HUDEP-2 (cell line): Measurements from ENCODE around the gene ZSCAN20.

Experiments
- DNase-seq, 76 experiments: peaks; one replicate each; lab custom pipeline; 2025; ENCODE audit not compliant: unreplicated experiment in 76 of 76; lab: John Stamatoyannopoulos, UW

ZSCAN20 gene

DNA sequence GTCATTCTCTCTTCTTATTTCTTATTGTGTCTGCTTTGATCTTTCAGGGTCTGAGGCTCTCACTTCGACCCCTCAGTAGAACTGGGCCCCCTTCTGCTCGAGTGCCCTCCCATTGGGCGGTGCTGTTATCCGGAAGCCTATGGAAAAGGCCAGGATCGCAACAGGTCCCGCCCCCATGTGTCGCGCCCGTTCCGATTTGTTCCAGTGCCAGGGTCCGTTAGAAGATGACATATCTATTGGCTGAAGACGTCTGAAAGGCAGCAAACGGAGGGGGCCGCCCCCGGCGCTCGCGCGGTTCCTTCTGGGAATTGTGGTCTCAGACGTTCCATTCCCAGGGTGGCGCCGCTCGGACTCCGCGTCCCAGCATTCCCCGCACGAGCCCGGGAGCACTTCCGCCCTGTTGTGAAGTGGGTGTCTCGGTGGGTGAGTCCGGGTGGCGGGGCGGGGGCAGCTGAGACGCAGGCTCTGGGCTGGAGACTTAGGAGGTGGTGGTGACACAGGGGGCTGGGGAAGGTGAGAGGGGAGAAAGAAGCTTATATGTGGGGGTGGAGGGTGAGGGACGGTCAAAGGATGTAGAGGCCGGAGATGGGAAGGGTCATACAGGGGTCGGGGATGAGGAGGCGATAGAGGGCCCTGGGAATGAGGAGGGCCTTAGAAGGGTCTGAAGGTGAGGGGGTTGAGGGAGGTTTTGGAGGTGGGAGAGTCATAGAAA lies at the start of gene ZSCAN20:
Gene ZSCAN20, plus strand, starts transcription at position 377 of the 712 bp plus-strand sequence. CDS start 6,644 bp downstream, outside the sequence.
- DNase-seq: peak in 75 of 76 experiments; percentile 33 to 98 (median 94)

DNA sequence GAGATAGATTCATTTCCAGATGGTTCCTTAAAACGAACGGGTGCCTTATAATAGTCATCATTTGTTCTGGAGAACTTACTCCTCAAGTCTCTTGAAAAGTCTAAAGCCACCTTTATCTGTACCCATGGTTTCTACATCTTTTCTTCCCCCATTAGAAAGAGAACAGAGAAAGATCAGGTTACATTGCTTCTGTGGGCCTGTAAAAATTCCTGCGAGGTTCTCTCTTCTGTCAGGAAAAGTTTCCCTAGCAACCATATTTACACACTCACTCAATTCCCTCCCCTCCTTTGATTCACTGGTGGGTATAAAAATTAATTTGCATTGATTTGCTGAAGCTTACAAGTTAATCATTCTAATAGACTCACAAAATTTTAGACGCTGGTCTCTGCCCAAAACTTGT lies 48.2 kb upstream of the ZSCAN20 start:
- no peak for DNase-seq

DNA sequence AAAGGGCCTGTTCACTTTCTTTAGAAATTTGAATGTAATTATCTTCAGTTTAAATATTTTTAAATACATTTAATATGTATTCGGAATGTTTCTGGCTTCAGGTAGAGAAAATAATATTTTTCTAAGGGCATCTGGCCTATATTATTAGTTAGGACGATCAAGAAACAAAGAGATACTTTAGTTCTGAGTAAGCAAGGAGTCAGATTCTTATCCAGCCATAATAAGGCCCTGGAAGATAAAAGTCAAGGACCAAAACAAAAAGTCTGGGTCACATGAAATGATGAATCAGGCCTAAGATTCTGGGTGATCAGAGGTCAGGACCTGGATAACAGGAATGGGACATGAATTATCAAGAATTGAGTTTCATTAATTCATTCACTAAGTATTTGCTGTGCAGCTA lies 47.8 kb upstream of the ZSCAN20 start:
- no peak for DNase-seq

DNA sequence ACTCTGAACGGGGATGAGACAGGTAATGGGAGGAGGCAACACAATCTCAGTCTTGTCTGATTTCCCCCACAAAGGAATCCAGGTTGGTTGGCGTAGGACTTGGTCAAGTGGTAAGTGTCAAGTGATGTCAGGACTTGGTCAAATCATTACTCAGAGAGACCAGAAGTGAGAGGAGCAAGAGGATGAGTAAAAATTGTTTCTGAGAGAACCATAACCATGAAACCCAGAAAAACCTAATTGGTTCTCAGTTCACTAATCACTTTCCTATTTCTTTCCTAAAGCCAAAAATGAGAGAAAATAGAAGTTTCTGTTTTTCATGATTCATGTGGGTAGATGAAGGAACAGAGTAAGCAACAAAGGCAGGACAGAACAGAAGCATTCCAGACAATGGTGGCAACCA lies 46.5 kb upstream of the ZSCAN20 start:
- DNase-seq: no peak

DNA sequence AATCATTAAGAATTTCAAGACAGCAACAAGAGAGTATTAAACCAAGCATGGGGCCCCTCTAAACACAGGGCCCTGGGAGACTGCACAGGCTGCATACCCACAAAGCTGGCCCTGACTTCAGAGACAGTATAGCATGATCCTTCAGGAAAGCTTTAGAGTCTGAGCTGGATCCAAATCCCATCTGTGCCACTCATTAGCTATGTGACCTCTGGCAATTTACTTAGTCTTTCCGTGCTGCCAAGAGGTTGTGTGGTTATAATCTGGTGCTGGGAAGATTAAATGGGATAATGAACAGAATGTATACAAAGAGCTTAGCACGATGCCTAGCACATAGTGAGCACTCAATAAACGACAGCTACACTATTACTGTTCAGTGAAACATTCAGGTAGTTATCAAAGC lies 45.5 kb upstream of the ZSCAN20 start:
- no peak for DNase-seq

DNA sequence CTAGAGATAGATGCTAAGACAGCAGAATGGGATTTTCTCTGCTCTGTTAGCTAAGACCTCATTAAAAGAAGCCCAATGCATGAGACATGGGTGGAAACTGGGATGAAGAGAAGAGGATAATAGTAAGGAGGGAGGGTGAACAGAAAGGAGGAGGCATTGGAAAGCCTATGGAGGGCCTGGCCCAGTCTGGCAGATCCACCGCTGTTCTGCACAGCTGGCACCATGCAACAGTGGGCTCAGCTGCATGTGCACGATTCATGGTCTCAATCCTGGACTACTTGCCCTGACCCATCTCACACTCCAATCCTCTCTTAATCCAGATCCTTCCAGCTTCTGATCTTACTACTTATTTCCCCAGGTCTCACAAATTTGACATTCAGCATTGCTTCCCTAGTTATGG lies 43.8 kb upstream of the ZSCAN20 start:
- no peak for DNase-seq

DNA sequence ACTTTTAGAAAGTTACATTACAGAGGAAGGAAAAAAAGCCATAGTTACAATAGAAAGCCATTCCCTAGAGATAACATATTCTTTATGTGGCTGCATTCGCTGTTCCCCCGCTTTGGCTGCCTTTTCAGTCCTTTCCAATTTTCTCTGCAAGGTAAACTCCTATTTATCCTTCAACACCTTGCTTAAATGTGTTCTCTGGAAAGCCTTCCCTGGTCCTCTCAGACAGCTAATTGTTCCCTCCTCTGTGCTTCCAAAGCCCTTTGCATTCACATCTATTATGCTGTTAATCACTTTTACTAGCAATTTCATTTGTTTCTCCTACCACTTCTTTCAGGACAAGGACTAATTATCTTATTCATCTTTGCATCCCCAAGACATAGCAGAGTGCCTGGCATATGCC lies 43.1 kb upstream of the ZSCAN20 start:
- DNase-seq: no peak

DNA sequence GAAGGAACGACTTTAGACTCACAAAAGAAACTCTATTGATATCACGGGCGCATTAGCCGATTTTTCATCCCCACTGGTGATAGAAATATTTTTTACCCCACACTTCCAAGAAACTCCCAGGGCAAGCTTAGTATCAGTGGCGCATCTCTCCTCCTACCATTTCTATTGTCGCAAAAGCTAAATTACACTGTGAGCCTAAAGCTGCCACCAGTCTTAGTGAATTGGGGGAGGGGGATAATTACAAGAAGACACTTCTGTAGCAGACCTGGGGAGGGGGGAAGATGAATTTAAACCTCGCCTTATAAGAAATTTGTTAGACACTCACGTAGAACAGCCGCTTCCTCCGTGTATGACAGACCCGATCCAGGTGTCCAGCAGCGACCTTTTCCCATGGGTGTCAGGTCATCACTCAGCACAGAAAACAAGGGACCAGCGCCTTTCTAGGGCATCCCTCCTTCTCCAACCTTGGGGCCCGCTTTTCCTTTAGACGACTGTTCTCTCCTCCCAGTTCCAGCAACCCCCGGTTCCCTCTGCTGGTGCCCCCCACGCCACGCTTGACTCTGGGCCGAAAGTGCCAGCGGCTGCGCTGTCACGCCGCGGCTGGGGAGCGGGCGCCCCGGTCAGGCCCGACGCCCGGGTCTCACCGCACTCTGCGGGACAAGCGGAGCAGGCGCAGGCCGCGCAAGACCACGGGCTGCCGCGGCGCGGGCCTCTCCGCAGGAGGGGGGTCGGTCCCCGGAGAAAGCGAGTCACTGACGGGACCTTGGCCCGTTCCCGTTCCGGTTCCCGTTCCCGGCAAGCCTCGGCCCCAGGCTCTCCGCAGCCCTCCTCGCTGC lies 42.4 kb upstream of the ZSCAN20 start:
- no peak for DNase-seq

DNA sequence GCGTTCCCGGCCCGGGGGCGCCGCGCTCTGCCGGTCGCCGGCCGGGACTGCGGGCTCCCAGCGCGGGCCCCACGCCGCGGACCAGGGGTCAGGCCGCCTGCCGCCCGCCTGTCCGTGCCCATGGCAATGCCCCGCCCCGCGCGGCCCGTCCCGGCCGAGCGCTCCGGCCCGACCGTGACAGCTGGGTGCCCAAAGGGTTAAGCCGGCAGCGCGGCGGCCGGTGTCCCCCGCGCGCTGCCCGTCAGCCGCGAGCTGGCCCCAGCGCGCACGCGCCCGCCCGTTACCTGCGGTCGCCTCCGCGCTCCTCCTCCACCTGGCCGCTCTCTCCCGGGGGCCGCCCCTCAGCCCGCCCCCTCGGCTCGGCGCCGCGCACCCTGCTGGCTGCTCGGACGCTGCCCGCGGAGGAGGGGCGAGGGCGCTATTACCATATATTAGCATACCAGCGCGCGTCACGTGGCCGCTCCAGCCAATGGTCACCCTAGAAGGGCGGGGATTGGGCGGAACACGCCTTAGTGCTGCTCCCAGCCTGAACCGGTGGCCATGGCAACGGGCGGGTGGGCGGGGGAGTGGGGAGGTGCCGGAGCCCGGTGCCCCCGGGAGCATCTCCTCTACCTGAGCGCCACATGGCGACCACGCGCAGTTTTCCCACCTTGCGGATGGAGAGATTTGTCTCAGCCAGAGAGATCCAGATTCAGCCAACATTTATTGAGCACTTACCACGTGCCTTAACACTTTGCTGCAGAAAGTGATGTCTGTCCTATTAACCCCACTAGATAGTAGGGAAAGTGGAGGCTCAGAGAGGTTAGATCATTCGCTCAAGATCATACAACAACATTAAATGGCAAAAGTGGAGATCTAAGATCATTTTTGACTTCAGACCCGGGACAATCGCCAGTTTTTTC lies 41.5 kb upstream of the ZSCAN20 start, which contains the start of gene PHC2:
Gene PHC2, minus strand, starts transcription at position 404 of the 902 bp plus-strand sequence. CDS start 55,556 bp downstream, outside the sequence.
- DNase-seq: peak in 70 of 76 experiments; percentile 2 to 86 (median 68)

DNA sequence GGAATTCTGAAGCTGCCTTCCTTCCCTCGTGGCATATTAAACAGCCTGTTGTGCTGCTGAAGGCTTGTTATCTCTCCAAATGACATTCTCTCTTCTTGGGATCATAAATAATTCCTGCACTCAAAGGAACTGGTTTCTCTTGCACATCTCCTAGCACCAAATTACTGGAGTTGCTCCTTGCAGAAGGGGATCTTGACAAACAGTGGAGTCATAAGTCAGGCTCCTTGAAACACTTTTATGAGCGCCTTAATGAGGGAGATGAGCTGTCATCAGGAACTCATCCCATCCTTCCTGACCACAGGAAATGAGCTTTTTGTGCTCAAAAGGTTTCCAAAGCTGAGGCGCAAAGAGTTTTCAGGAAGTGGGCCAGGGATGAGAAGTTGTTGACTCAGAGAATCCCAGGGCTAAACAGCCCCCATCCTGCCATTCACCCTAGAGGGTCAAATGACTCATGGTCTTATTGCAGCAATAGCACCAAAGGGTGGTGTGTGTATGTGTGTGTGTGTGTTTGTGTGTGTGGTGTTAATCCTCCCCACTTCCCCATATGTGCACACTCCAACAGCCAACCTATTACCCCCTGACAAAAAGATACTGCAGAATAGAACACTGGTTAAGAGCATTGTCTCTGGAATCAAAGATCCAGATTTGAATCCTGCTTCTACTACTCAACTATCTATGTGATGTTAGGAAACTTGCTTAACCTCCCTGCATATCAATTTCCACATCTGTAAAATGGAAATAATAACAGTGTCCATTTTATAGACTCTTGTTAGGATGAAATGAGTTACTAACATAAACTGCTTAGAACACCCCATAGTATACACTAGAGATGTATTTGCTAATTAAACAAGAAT lies 38.7 kb upstream of the ZSCAN20 start:
- no peak for DNase-seq

DNA sequence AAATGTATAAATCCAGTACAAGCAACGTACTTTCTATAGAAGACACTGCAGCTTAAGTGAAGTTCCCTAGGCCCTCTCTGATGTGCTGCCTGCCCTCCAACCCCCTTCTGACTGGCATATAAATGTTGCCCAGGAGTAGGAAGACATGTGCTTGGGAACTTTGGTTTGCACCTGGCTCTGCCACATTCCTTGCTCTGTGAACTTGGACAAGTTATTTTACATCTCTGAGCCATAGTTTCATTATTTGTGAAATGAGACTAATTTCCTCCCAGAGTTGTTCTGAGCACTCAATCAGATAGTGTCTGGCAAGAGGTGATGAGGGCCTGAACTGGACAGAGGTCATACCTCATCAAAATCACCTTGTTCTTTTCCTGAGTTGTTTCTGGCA lies 38.1 kb upstream of the ZSCAN20 start:
- DNase-seq: no peak

DNA sequence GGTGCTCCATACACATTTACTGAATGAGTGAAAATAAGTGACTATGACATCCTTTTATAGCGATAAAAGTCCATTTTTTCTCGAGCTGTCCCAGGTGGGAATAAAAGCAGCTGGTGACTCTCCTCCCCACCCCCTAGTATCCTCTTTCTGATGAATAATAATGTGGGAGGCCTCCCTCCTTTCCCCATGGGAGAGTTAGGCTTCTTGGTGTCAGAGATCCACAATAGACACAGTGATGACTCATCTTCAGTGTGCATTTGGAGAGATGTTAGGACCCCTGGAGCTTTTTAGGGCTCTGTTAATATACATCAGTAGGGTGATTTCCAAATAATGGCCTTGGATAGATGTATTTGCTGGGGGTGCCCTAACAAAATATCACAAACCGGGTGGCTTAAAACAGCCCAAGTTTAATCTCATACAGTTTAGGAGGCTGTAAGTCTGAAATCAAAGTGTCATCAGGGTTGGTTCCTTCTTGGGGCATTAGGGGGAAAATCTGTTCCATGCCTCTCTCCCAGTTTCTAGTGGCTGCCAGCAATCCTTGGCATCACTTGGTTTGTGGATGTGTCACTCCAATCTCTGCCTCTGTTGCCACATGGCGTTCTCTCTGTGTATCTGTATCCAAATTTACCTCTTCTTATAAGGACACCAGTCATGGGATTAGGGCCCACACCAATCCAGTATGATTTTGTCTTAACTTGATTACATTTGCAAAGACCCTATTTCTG lies 37.2 kb upstream of the ZSCAN20 start:
- no peak for DNase-seq

DNA sequence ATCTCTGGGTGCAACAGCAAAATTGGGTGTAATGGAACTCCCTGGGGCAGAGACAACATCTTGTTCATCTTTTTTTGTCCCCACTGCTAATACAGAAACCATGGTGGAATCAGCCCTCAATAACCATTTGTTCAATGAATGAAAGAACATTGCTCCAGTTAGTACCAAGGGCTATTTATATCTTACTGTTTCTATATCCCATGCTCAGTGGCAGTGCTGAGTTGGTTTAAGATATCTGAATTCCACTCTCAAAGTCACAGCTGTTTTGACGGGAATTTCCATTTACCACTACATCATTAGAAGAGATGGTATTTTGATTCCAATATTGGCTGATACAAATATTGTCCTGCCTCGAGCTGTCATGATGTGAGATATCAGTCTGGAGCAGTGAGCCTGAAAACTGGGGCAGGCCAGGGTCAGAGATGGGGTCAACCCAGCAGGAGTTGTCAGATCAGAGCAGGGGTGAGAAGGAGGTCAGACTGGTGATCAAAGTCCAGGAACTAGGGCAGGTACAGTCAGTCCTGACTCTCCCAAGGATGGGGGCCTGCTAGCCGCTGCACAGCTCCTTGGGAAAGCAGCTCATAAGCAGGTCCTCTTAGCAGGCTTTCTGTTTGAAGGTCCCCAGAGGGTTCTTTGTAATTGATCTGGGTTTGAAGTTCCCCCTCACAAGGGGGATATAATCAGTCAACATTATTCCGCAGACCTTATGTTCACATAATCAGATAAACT lies 35.7 kb upstream of the ZSCAN20 start:
- DNase-seq: no peak

DNA sequence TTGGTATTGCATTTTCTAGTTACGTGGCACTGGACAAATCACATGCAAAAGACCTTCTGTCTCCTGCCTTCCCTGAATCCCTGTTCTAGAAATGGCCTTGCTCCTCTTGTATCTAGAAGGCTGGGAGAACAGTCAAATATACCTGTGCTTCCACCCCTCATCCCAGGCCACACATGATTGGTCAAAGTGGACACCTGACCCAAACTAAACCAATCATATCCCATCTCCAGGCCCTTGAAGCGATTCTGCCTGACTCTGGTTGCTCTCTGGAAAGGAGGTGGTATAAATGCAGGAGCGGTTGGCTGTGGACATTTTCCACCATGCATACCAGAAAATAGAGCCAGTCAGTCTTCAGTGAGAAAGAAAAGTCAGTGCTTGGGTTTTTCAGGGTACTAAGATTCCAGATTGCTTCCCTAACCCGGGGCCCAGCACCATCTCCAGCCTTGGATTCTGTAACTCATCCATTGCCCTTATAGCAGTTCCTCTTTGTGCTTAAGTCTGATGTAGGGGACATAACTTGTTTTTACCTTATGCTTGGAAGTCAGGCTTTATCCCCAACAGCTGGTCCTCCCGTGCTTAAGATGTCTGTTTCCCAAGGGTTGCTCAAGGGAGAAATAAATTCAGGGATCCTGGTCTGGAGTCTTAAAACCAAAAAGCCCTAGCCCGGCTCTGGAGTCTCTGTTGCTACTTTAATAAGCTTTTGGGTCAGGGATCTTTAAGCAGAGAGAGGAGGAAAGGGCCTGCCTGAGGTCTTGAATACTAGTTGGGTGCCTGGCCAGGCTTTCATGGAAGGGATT lies 33.9 kb upstream of the ZSCAN20 start:
- DNase-seq: no peak

DNA sequence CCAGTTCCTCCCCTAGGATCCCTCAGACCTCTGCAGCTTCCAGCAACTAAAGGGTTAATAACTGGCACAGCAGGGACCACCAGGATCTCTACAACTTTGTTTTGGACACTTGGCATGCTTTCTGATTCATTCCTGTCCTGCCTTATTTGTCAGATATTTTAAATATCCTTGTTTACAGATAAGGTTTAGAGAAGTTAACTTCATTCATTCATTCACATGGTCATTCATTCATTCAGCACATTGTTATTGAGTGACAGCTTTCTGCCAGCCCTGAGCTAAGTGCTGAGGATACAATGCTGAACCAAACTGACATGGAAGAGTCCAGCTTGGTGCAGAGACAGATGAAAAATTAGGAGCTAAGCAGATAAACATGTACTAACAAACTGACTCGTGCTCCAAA lies 32.8 kb upstream of the ZSCAN20 start:
- no peak for DNase-seq

DNA sequence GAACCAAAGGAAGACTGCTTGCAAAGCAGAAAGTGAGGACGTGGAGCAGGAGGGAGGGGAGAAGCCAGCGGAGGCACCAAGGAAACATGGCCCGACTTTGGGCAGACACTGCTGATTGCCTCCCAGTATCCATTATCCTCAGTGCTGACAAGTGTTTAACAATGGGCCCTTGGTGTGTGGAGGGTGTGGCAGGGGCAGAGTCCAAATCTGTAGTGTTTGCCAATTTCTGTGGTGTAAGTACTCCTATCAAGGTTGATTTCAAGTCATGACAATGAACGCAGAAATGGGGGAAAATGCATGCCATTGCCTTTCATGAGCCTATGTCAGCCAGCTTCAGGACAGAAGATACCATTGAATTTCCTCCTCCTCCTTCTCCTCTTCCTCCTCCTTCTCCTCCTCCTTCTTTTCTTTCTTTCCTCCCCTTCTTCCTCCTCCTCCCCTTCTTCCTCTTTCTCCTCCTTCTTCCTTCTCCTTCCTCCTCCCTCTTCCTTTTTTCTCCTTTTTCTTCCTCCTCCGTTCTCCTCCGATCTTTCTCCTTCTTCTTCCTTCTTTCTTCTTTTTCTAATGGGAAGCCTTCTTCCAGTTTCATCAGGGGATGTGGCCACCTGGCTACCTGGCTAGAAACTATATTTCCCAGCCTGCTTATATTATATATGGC lies 31.2 kb upstream of the ZSCAN20 start:
- DNase-seq: no peak

DNA sequence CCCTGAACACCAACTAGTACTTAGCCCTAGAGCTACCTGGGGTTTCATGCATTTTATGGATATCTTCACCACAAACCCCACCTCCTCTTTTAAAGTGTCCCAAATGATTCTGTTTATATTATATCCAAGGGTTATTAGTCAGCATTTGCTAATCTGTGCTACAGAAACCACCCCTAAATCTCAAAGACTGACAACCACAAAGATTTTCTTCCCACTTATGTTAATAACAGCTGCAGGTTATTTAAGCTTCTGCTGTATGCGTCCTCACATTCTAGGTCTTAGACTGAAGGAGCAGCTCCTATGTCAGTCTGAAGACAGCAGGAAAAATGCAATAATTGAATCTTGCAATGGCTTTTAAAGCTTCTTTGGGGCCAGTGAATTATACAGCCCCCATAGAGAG lies 30.3 kb upstream of the ZSCAN20 start:
- no peak for DNase-seq
